ENCODE results near the gene RGS6. TPM values are rescaled to one million over a fixed set of nuclear protein-coding genes. Genes with fewer than 3 reads are reported as not detected.

The RGS6 gene
- total RNA-seq, 6 donors from 2014 or later, result 0.83 to 12.9 (median 2.2) TPM; not detected in 1

GRCh38 chr14:72565149-72565559 is 632.9 kb downstream of the RGS6 start:
- Histone ChIP-seq H3K27me3 (no peaks in the 10 kb centered on the region), H3K4me3 (no peak overlapping the region), H3K27ac (no peak overlapping the region), H3K9me3 (no peaks in the 10 kb centered on the region), H3K4me1 (no peaks in the 10 kb centered on the region), H3K36me3 (no peaks in the 10 kb centered on the region)
- TF ChIP-seq POLR2A (IDR thresholded peaks at IDR 0.05), result no peak
- DNase-seq (no peak), ATAC-seq (ENCODE audit: low FRiP score in 2 of 2) (no peak)
- 80 to 81% methylated on average over 1 to 5 of the region's 5 CpGs for WGBS, 2 donors

DNA sequence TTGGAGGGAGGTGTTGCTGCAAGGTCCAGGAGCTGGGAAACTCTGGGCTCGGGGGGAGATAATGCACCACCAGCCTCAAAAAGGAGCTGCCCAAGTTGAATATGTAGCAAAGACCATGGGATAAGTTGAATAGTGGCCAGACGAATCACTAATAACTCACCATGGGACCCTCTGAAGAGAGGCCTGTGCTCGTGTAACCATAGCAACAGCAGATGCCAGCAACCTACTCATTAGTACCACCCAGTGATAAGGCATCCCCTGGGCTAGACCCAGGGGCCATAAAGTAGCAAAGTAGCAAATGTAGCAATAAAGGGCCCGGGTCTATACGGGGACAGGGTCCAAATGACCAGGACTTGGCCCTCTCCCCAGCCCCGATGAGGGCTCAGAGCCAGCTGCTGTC is 633.7 kb downstream of the RGS6 start:
- Histone ChIP-seq H3K27ac (no peak overlapping the region), H3K4me3 (no peak overlapping the region), H3K36me3 (no peaks in the 10 kb centered on the region), H3K4me1 (no peaks in the 10 kb centered on the region), H3K9me3 (no peaks in the 10 kb centered on the region), H3K27me3 (no peaks in the 10 kb centered on the region)
- ATAC-seq (ENCODE audit: low FRiP score in 2 of 2), result no peak
- 72 to 73% methylated on average over 6 of the region's 6 CpGs for WGBS, 2 donors
- TF ChIP-seq CTCF (IDR thresholded peaks at IDR 0.05) (no peak), EP300 (IDR thresholded peaks at IDR 0.05) (no peak)
- DNase-seq, result no peak

DNA sequence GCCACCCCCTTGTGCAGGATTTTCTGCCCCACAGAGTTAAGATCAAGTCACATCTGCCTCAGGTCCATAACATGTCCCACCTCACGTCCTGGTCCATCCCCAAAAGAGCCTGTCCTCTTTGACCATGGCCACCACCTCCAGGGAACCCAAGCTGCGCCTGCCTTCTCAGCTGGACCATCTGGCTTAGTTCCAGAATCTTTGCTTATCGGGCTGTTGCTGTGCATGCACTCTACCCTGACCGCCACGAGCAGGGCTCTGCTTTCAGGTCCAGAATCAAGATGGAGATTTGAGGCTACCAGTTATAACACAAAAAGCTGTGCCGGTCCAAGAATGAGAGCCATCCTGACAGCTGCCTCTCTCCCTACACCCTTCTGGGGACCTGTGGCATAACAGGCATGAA is 635.0 kb downstream of the RGS6 start:
- DNase-seq (no peak), ATAC-seq (ENCODE audit: low FRiP score in 2 of 2) (no peak)
- Histone ChIP-seq H3K27me3 (no peaks in the 10 kb centered on the region), H3K36me3 (no peaks in the 10 kb centered on the region), H3K4me3 (no peak overlapping the region), H3K9me3 (no peaks in the 10 kb centered on the region), H3K4me1 (no peaks in the 10 kb centered on the region), H3K27ac (no peak overlapping the region)
- 82 to 84% methylated on average over 5 to 6 of the region's 6 CpGs for WGBS, 2 donors
- TF ChIP-seq CTCF (IDR thresholded peaks at IDR 0.05) (no peak), POLR2AphosphoS5 (IDR thresholded peaks at IDR 0.05) (no peak), POLR2A (IDR thresholded peaks at IDR 0.05) (no peak), EP300 (IDR thresholded peaks at IDR 0.05) (no peak)

DNA sequence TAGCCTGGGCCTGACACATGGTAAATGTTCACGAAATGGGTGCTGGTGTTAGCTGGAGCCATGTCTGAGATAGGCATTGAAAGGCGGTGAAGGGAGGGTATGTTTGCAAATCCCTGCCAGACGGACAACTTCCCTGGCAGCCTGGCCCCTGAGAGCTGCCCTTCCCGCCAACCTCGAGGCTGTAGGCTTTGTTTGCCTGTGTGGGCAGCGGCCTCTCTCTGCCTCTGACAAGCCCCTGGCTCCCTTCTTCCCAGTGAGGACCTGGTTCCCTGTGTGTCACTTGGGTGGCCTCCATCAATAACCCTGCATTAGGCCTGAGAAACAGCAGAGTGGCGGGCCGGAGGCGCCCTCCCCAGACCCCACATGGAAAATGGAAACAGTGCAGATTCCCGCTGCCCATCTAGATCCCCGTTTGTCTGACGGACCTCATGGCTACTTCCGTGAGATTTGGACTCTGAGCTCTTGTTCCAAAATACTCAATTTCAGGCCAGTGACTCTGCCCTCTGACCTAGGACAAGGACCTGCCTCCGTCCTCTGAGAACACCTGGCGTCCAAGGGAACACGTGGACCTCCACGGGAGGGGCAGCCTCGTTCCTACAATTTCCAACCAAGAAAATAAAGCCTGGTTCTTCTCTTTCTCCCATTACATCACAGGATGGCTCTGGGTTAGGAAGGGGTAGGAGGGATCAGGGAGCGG is 636.2 kb downstream of the RGS6 start:
- Histone ChIP-seq H3K36me3 (no peaks in the 10 kb centered on the region), H3K27me3 (no peaks in the 10 kb centered on the region), H3K9me3 (no peaks in the 10 kb centered on the region), H3K4me3 (no peak overlapping the region), H3K4me1 (no peaks in the 10 kb centered on the region), H3K27ac (no peak overlapping the region)
- no peak for ATAC-seq (ENCODE audit: low FRiP score in 2 of 2)
- TF ChIP-seq POLR2AphosphoS5 (IDR thresholded peaks at IDR 0.05) (no peak), CTCF (IDR thresholded peaks at IDR 0.05) (no peak), POLR2A (IDR thresholded peaks at IDR 0.05) (no peak), EP300 (IDR thresholded peaks at IDR 0.05) (no peak)
- WGBS, 2 donors, result 87 to 90% methylated on average over 15 to 19 of the region's 19 CpGs
- DNase-seq, result no peak

- no peak for TF ChIP-seq POLR2A (IDR thresholded peaks at IDR 0.05)
- no peak for TF ChIP-seq POLR2AphosphoS5 (IDR thresholded peaks at IDR 0.05)
- no peak for TF ChIP-seq EP300 (IDR thresholded peaks at IDR 0.05)
- TF ChIP-seq CTCF (IDR thresholded peaks at IDR 0.05), result no peak
- DNase-seq (no peak), ATAC-seq (ENCODE audit: low FRiP score in 2 of 2) (no peak)
- Histone ChIP-seq H3K27ac (no peak overlapping the region), H3K4me1 (no peaks in the 10 kb centered on the region), H3K4me3 (no peak overlapping the region), H3K36me3 (no peaks in the 10 kb centered on the region), H3K27me3 (no peaks in the 10 kb centered on the region), H3K9me3 (no peaks in the 10 kb centered on the region)
- 50 to 67% methylated on average over 9 of the region's 9 CpGs for WGBS, 2 donors
These were observed 641.6 kb downstream of the RGS6 start for GRCh38 chr14:72573725-72574417.
